Uterus (tissue), 4 donors: ENCODE results near the gene ETF1. TPM values are rescaled to one million over a fixed set of nuclear protein-coding genes. Genes with fewer than 3 reads are reported as not detected.

Experiments
- DNase-seq, 2 donors: peaks; one replicate each; pipeline ENCODE4 v3.0.0-alpha.2; 2019 to 2020
- H3K27ac ChIP-seq, 2 donors: fragments of 200-600 bp; sonication (generic); 1 replicate in 1 of 2; 2 replicates in 1 of 2; pipeline ENCODE4 v1.5.1; 2016 to 2018
- H3K27me3 ChIP-seq, 2 donors: fragments of 200-600 bp; sonication (generic); one replicate each; pipeline ENCODE4 v1.5.1; 2018 to 2019; ENCODE audit warnings: control low read depth in 1 of 2
- H3K36me3 ChIP-seq, 2 donors: fragments of 200-600 bp; sonication (generic); one replicate each; pipeline ENCODE4 v1.5.1; 2019; ENCODE audit warnings: control low read depth in 1 of 2
- H3K4me1 ChIP-seq, 2 donors: fragments of 200-600 bp; sonication (generic); one replicate each; pipeline ENCODE4 v1.5.1; 2018 to 2019; ENCODE audit warnings: control low read depth in 1 of 2
- H3K4me3 ChIP-seq, 2 donors: fragments of 200-600 bp; sonication (generic); 1 replicate in 1 of 2; 2 replicates in 1 of 2; pipeline ENCODE4 v1.5.1; 2018 to 2019; ENCODE audit warnings: mild to moderate bottlenecking in 1 of 2
- H3K9me3 ChIP-seq, 2 donors: fragments of 200-600 bp; sonication (generic); one replicate each; pipeline ENCODE4 v1.5.1; 2019; ENCODE audit warnings: control low read depth in 1 of 2
- CTCF ChIP-seq, 4 experiments: fragments of 200-600 bp in 2 of 4; fragments of 450-650 bp in 2 of 4; sonication (generic) in 2 of 4; IDR thresholded peaks; one replicate each; pipeline ENCODE4 v1.5.1; 2016 to 2019; ENCODE audit warnings: antibody characterized with exemption in 4 of 4, mild to moderate bottlenecking in 2 of 4, moderate library complexity in 1 of 4
- POLR2A ChIP-seq, 2 donors: fragments of 450-650 bp; IDR thresholded peaks; one replicate each; pipeline ENCODE4 v1.6.1; 2016; ENCODE audit warnings: antibody characterized with exemption in 2 of 2, mild to moderate bottlenecking in 1 of 2, moderate library complexity in 1 of 2
- intact Hi-C: fragments of 100-400 bp; cut with DNase I; formaldehyde crosslinking; loops from one replicate; pipeline ENCODE4 v1.15.1; 2023; ENCODE audit warnings: low total_unique reads
- total RNA-seq, 4 donors: library from RNA; depleted of rRNA in 3 of 4; stranded (reverse); fragments of >200 nt in 3 of 4; gene quantifications; one replicate each; pipeline versions ENCODE4 v1.1.0 to v1.2.4, GENCODE V29; 2014 to 2023
- donor health status: DM: yes; HTN: yes; CAD: no.

Gene ETF1
- total RNA-seq, 4 donors from 2014 or later = 40.9 to 129 (median 87.8) TPM

GRCh38 chr5:138523406-138523805, 19.6 kb downstream of the ETF1 start:
- Histone ChIP-seq H3K36me3 (no peaks in the 10 kb centered on the region), H3K4me1 (no peaks in the 10 kb centered on the region), H3K9me3 (no peaks in the 10 kb centered on the region), H3K4me3 (no peak overlapping the region), H3K27ac (no peak overlapping the region), H3K27me3 (no peaks in the 10 kb centered on the region)
- intact Hi-C loops = no loop called here
- TF ChIP-seq POLR2A (IDR thresholded peaks at IDR 0.05) (no peak), CTCF (IDR thresholded peaks at IDR 0.05) (no peak)
- no peak for DNase-seq

- H3K4me3 ChIP-seq = no peak overlapping the region
- no peaks in the 10 kb centered on the region for H3K27me3 ChIP-seq
- no peak overlapping the region for H3K27ac ChIP-seq
- TF ChIP-seq CTCF (IDR thresholded peaks at IDR 0.05) (no peak), POLR2A (IDR thresholded peaks at IDR 0.05) (no peak)
- intact Hi-C loops = no loop called here
- no peaks in the 10 kb centered on the region for H3K9me3 ChIP-seq
- no peaks in the 10 kb centered on the region for H3K4me1 ChIP-seq
- DNase-seq = no peak
- H3K36me3 ChIP-seq = no peaks in the 10 kb centered on the region
Measured at GRCh38 chr5:138520971-138521370, 22.1 kb downstream of the ETF1 start.

- Histone ChIP-seq H3K4me3 (no peak overlapping the region), H3K4me1 (no peaks in the 10 kb centered on the region), H3K27me3 (no peaks in the 10 kb centered on the region), H3K27ac (no peak overlapping the region), H3K9me3 (no peaks in the 10 kb centered on the region), H3K36me3 (no peaks in the 10 kb centered on the region)
- intact Hi-C loops = no loop called here
- TF ChIP-seq CTCF (IDR thresholded peaks at IDR 0.05) (no peak), POLR2A (IDR thresholded peaks at IDR 0.05) (no peak)
- no peak for DNase-seq
Measured at GRCh38 chr5:138517437-138517836, 25.6 kb downstream of the ETF1 start.

GRCh38 chr5:138515556-138516245, 27.3 kb downstream of the ETF1 start:
- Histone ChIP-seq H3K36me3 (no peaks in the 10 kb centered on the region), H3K4me3 (no peak overlapping the region), H3K4me1 (no peaks in the 10 kb centered on the region), H3K9me3 (no peaks in the 10 kb centered on the region), H3K27ac (no peak overlapping the region), H3K27me3 (no peaks in the 10 kb centered on the region)
- TF ChIP-seq CTCF (IDR thresholded peaks at IDR 0.05) (no peak), POLR2A (IDR thresholded peaks at IDR 0.05) (no peak)
- DNase-seq = no peak
- intact Hi-C loops = no loop called here

- Histone ChIP-seq H3K27ac (no peak overlapping the region), H3K9me3 (no peaks in the 10 kb centered on the region), H3K27me3 (no peaks in the 10 kb centered on the region), H3K4me1 (no peaks in the 10 kb centered on the region), H3K4me3 (no peak overlapping the region), H3K36me3 (no peaks in the 10 kb centered on the region)
- intact Hi-C loops = no loop called here
- no peak for DNase-seq
- TF ChIP-seq POLR2A (IDR thresholded peaks at IDR 0.05) (no peak), CTCF (IDR thresholded peaks at IDR 0.05) (no peak)
Measured at GRCh38 chr5:138514021-138514420, 29.0 kb downstream of the ETF1 start.
